GF-D8 (cell line): ENCODE measurements around the gene CDKAL1.
"Not testable (repeated sequence)": the region's sequence is repeated elsewhere in the genome, so short reads cannot be mapped to it uniquely, and the experiment has no call there.

Experiments used
- DNase-seq: peaks from one replicate; lab custom pipeline; 2025; lab: John Stamatoyannopoulos, UW

The CDKAL1 gene

GRCh38 chr6:21027507-21027906 lies 493.2 kb downstream of the CDKAL1 start:
- DNase-seq = no peak

GRCh38 chr6:21031182-21031581 lies 496.9 kb downstream of the CDKAL1 start:
- DNase-seq = no peak

- no peak for DNase-seq
These were observed 498.8 kb downstream of the CDKAL1 start for GRCh38 chr6:21033084-21033483.

GRCh38 chr6:21033575-21034026 lies 499.3 kb downstream of the CDKAL1 start:
- DNase-seq = no peak

- DNase-seq = no peak
These were observed 500.1 kb downstream of the CDKAL1 start for GRCh38 chr6:21034345-21034744.

GRCh38 chr6:21037453-21037852 lies 503.2 kb downstream of the CDKAL1 start:
- DNase-seq = no peak

GRCh38 chr6:21039926-21040325 lies 505.7 kb downstream of the CDKAL1 start:
- DNase-seq = no peak

- DNase-seq = no peak
These were observed 511.0 kb downstream of the CDKAL1 start for GRCh38 chr6:21045135-21045700.

- DNase-seq = no peak
These were observed 512.0 kb downstream of the CDKAL1 start for GRCh38 chr6:21046276-21046675.

- no peak for DNase-seq
These were observed 513.8 kb downstream of the CDKAL1 start for GRCh38 chr6:21048047-21048446.

- DNase-seq = no peak
These were observed 514.9 kb downstream of the CDKAL1 start for GRCh38 chr6:21049148-21049547.

- no peak for DNase-seq
These were observed 515.3 kb downstream of the CDKAL1 start for GRCh38 chr6:21049572-21049971.

- DNase-seq = no peak
These were observed 516.7 kb downstream of the CDKAL1 start for GRCh38 chr6:21050935-21051334.

GRCh38 chr6:21051777-21052176 lies 517.5 kb downstream of the CDKAL1 start:
- DNase-seq = no peak

GRCh38 chr6:21053612-21054011 lies 519.4 kb downstream of the CDKAL1 start:
- DNase-seq = no peak

GRCh38 chr6:21055480-21055879 lies 521.2 kb downstream of the CDKAL1 start:
- DNase-seq = not testable (repeated sequence)

- no peak for DNase-seq
These were observed 527.6 kb downstream of the CDKAL1 start for GRCh38 chr6:21061892-21062291.

- DNase-seq = no peak
These were observed 530.6 kb downstream of the CDKAL1 start for GRCh38 chr6:21064756-21065340.

- no peak for DNase-seq
These were observed 533.3 kb downstream of the CDKAL1 start for GRCh38 chr6:21067521-21067920.

GRCh38 chr6:21070620-21071019 lies 536.4 kb downstream of the CDKAL1 start:
- no peak for DNase-seq

GRCh38 chr6:21071780-21072468 lies 537.7 kb downstream of the CDKAL1 start:
- no peak for DNase-seq

GRCh38 chr6:21073318-21073839 lies 539.1 kb downstream of the CDKAL1 start:
- DNase-seq = no peak

GRCh38 chr6:21074484-21074883 lies 540.2 kb downstream of the CDKAL1 start:
- no peak for DNase-seq
